HepG2 (cell line): ENCODE measurements around the gene MT1A. TPM values are rescaled to one million over a fixed set of nuclear protein-coding genes. Genes with fewer than 3 reads are reported as not detected.
A peak's percentile ranks its signal among the peaks of the same experiment; 100 is the strongest.

Experiments
- ARNTL ChIP-seq: sonication (generic); formaldehyde crosslinking; IDR thresholded peaks from 2 replicates; pipeline ENCODE4 v1.4.0; 2020; ENCODE audit warnings: mild to moderate bottlenecking, missing genetic modification reagents
- ETV5 ChIP-seq: IDR thresholded peaks from 2 replicates; pipeline ENCODE4 v1.6.1; 2018; ENCODE audit warnings: missing biosample characterization, missing genetic modification reagents, inconsistent platforms, borderline replicate concordance
- HINFP ChIP-seq: sonication (generic); formaldehyde crosslinking; IDR thresholded peaks from 2 replicates; pipeline ENCODE4 v1.4.0; 2020; ENCODE audit warnings: low read depth, mild to moderate bottlenecking, missing genetic modification reagents
- IKZF1 ChIP-seq: fragments of 450-650 bp; IDR thresholded peaks from 2 replicates; pipeline ENCODE4 v1.7.1; 2016
- KMT2B ChIP-seq: IDR thresholded peaks from 2 replicates; pipeline ENCODE4 v1.6.1; 2016; ENCODE audit warnings: missing genetic modification reagents, missing compliant biosample characterization
- NAIF1 ChIP-seq: sonication (generic); formaldehyde crosslinking; IDR thresholded peaks from 2 replicates; pipeline ENCODE4 v1.5.0; 2020; ENCODE audit warnings: mild to moderate bottlenecking, missing genetic modification reagents, borderline replicate concordance
- NONO ChIP-seq, 2 experiments: fragments of 450-650 bp in 1 of 2; sonication (generic) in 1 of 2; formaldehyde crosslinking in 1 of 2; IDR thresholded peaks in 1 of 2; conservative IDR thresholded peaks in 1 of 2; 2 replicates each; pipeline versions ENCODE4 v1.6.1 to v1.8.0; 2017 to 2022; ENCODE audit warnings: mild to moderate bottlenecking in 1 of 2, missing genetic modification reagents in 1 of 2, moderate library complexity in 1 of 2
- TFDP1 ChIP-seq: IDR thresholded peaks from 2 replicates; pipeline ENCODE4 v1.6.1; 2016; ENCODE audit warnings: missing compliant biosample characterization, missing genetic modification reagents, borderline replicate concordance
- ZBED4 ChIP-seq: sonication (generic); formaldehyde crosslinking; IDR thresholded peaks from 2 replicates; pipeline ENCODE4 v1.4.0; 2020; ENCODE audit warnings: missing genetic modification reagents, borderline replicate concordance
- ZMAT3 ChIP-seq: sonication (generic); formaldehyde crosslinking; conservative IDR thresholded peaks from 2 replicates; pipeline ENCODE4 v1.7.0; 2021; ENCODE audit warnings: missing genetic modification reagents
- ZNF142 ChIP-seq: sonication (generic); formaldehyde crosslinking; IDR thresholded peaks from 2 replicates; pipeline ENCODE4 v1.4.0; 2020; ENCODE audit warnings: missing genetic modification reagents
- ZNF296 ChIP-seq: sonication (generic); formaldehyde crosslinking; conservative IDR thresholded peaks from 2 replicates; pipeline ENCODE4 v1.5.0; 2020; ENCODE audit warnings: mild to moderate bottlenecking, missing genetic modification reagents
- ZNF354B ChIP-seq: sonication (generic); formaldehyde crosslinking; IDR thresholded peaks from 2 replicates; pipeline ENCODE4 v1.8.0; 2022; ENCODE audit warnings: mild to moderate bottlenecking, missing genetic modification reagents
- ZNF567 ChIP-seq: sonication (generic); formaldehyde crosslinking; IDR thresholded peaks from 2 replicates; pipeline ENCODE4 v1.8.1; 2023; ENCODE audit warnings: mild to moderate bottlenecking, missing genetic modification reagents, borderline replicate concordance
- ZSCAN29 ChIP-seq: sonication (generic); formaldehyde crosslinking; conservative IDR thresholded peaks from 2 replicates; pipeline ENCODE4 v1.4.0; 2020; ENCODE audit warnings: mild to moderate bottlenecking, missing genetic modification reagents
- polyA plus RNA-seq, 8 experiments: library from polyadenylated mRNA; depleted of rRNA in 3 of 8; stranded (reverse) in 7 of 8; unstranded in 1 of 8; fragments of >200 nt; fragmentation: Illumina TruSeq in 4 of 8; extraction: Trizol in 4 of 8; gene quantifications; 2 replicates each; pipeline versions ENCODE4 v1.2.1 to v1.2.3, GENCODE V29; 2011 to 2016; ENCODE audit warnings: low read depth in 4 of 8, missing spikeins in 1 of 8, mixed read lengths in 1 of 8; ENCODE audit not compliant: insufficient read depth in 1 of 8
- total RNA-seq, 5 experiments: library from RNA; depleted of rRNA; stranded (reverse); fragments of >200 nt; fragmentation: Illumina TruSeq; extraction: Trizol; gene quantifications; 2 replicates each; pipeline ENCODE4 v1.2.3, GENCODE V29; 2016; ENCODE audit warnings: low read depth in 1 of 5

MT1A gene
- total and polyA plus RNA-seq, 2 of the 13 experiments (the other 11 are each of a cell fraction or from before 2014, with no cell fraction given), result 8.3 to 10.4 TPM

GRCh38 chr16:56681939-56682702 lies 43.7 kb downstream of the MT1A start, which contains the start of gene MT1X (continued):
- no peak for TF ChIP-seq NONO (IDR thresholded peaks at IDR 0.05)
- TF ChIP-seq NONO (CRISPR knock-in tag; conservative IDR thresholded peaks at IDR 0.05), result peak; percentile 91
- TF ChIP-seq IKZF1, result no peak
- TF ChIP-seq ARNTL (CRISPR knock-in tag), result peak; percentile 77
- peak; percentile 41; the same call in 1 of the 2 replicates for TF ChIP-seq TFDP1 (CRISPR knock-in tag)
- peak; percentile 44; the same call in 1 of the 2 replicates for TF ChIP-seq ZNF567 (CRISPR knock-in tag)
- 0 out of 2 replicates have a peak, but pooled peaks have one; percentile 54 for TF ChIP-seq ZSCAN29
- peak; percentile 57; the same call in 1 of the 2 replicates for TF ChIP-seq ZNF142 (CRISPR knock-in tag)
- TF ChIP-seq ZBED4 (CRISPR knock-in tag), result peak; percentile 82; the same call in 1 of the 2 replicates
- 0 out of 2 replicates have a peak, but pooled peaks have one; percentile 7 for TF ChIP-seq HINFP
- TF ChIP-seq ZMAT3 (CRISPR knock-in tag), result peak; percentile 92
- no peak for TF ChIP-seq NAIF1 (CRISPR knock-in tag)
- no peak for TF ChIP-seq ZNF354B (CRISPR knock-in tag)
- TF ChIP-seq ZNF296, result peak; percentile 80; the same call in 1 of the 2 replicates
- peak; percentile 43; the same call in 1 of the 2 replicates for TF ChIP-seq ETV5 (CRISPR knock-in tag)
- peak; percentile 81; the same call in 1 of the 2 replicates for TF ChIP-seq KMT2B (CRISPR knock-in tag)
